Liver (tissue), 3 donors: Measurements from ENCODE around the gene CYP2R1.

Experiments
- EGR1 ChIP-seq, 2 donors: IDR thresholded peaks; 2 replicates each; pipeline ENCODE4 v1.6.1; 2016 to 2018; ENCODE audit warnings: antibody characterized with exemption in 2 of 2, low read depth in 2 of 2
- RAD21 ChIP-seq, 2 donors: IDR thresholded peaks; 2 replicates each; pipeline ENCODE4 v1.6.1; 2016; ENCODE audit warnings: antibody characterized with exemption in 2 of 2, mild to moderate bottlenecking in 2 of 2
- RXRA ChIP-seq, 2 donors: IDR thresholded peaks; 2 replicates each; pipeline ENCODE4 v1.6.1; 2017 to 2018; ENCODE audit warnings: antibody characterized with exemption in 2 of 2, mild to moderate bottlenecking in 1 of 2
- SP1 ChIP-seq: IDR thresholded peaks from 2 replicates; pipeline ENCODE4 v1.6.1; 2018; ENCODE audit warnings: antibody characterized with exemption, mild to moderate bottlenecking
- YY1 ChIP-seq: IDR thresholded peaks from 2 replicates; pipeline ENCODE4 v1.6.1; 2016; ENCODE audit warnings: antibody characterized with exemption, mild to moderate bottlenecking
- TF ChIP-seq, protein P1 (sequence below): fragments of 150-350 bp; IDR thresholded peaks from 2 replicates; pipeline ENCODE4 v1.5.1; 2017; ENCODE audit warnings: improper control_type of control experiment, low read depth, low read length; ENCODE audit not compliant: missing input control
- TF ChIP-seq, protein P2 (sequence below): IDR thresholded peaks from 2 replicates; pipeline ENCODE4 v1.6.1; 2016; ENCODE audit warnings: antibody characterized with exemption, mild to moderate bottlenecking
- donor health status: healthy.
- donor health status: healthy.

DNA sequence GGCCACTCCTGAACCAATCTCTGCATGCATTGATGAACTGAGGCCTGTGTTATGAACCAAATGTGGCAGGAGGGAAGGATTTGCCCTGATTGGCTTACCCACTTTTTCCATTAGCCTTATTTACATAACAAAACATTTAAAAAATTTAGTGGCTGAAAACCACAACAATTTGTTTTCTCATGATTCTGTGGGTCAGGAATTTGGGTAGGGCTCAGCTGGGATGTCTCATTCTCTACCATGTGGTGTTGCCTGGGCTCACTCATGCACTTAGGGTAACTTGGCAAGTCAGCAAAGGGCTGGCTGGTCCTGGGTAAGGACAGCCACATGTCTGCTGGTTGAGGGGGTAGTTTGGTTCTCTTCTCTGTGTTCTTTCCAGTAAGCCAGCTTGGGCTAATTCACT lies 35.1 kb upstream of the CYP2R1 start:
- TF ChIP-seq, protein P1, sequence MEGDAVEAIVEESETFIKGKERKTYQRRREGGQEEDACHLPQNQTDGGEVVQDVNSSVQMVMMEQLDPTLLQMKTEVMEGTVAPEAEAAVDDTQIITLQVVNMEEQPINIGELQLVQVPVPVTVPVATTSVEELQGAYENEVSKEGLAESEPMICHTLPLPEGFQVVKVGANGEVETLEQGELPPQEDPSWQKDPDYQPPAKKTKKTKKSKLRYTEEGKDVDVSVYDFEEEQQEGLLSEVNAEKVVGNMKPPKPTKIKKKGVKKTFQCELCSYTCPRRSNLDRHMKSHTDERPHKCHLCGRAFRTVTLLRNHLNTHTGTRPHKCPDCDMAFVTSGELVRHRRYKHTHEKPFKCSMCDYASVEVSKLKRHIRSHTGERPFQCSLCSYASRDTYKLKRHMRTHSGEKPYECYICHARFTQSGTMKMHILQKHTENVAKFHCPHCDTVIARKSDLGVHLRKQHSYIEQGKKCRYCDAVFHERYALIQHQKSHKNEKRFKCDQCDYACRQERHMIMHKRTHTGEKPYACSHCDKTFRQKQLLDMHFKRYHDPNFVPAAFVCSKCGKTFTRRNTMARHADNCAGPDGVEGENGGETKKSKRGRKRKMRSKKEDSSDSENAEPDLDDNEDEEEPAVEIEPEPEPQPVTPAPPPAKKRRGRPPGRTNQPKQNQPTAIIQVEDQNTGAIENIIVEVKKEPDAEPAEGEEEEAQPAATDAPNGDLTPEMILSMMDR, result no peak
- TF ChIP-seq YY1 (no peak), RAD21 (IDR thresholded peaks at IDR 0.05) (no peak), EGR1 (IDR thresholded peaks at IDR 0.05; ENCODE audit: low read depth in 2 of 2) (no peak), SP1 (no peak), RXRA (IDR thresholded peaks at IDR 0.05) (no peak)
- TF ChIP-seq, protein P2, sequence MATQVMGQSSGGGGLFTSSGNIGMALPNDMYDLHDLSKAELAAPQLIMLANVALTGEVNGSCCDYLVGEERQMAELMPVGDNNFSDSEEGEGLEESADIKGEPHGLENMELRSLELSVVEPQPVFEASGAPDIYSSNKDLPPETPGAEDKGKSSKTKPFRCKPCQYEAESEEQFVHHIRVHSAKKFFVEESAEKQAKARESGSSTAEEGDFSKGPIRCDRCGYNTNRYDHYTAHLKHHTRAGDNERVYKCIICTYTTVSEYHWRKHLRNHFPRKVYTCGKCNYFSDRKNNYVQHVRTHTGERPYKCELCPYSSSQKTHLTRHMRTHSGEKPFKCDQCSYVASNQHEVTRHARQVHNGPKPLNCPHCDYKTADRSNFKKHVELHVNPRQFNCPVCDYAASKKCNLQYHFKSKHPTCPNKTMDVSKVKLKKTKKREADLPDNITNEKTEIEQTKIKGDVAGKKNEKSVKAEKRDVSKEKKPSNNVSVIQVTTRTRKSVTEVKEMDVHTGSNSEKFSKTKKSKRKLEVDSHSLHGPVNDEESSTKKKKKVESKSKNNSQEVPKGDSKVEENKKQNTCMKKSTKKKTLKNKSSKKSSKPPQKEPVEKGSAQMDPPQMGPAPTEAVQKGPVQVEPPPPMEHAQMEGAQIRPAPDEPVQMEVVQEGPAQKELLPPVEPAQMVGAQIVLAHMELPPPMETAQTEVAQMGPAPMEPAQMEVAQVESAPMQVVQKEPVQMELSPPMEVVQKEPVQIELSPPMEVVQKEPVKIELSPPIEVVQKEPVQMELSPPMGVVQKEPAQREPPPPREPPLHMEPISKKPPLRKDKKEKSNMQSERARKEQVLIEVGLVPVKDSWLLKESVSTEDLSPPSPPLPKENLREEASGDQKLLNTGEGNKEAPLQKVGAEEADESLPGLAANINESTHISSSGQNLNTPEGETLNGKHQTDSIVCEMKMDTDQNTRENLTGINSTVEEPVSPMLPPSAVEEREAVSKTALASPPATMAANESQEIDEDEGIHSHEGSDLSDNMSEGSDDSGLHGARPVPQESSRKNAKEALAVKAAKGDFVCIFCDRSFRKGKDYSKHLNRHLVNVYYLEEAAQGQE, result no peak
